Hypothalamus (tissue), 51 donors: ENCODE data around the gene ARRB1.

ENCODE experiments used
- DNase-seq, 51 donors: peaks; one replicate each; lab custom pipeline; 2025; lab: John Stamatoyannopoulos, UW

ARRB1 gene

GRCh38 chr11:75240311-75241035, 111.0 kb downstream of the ARRB1 start, which contains the start of gene TPBGL:
Gene TPBGL, plus strand, starts transcription at chr11:75240774. Its CDS starts 276 bp downstream, at chr11:75241050.
- DNase-seq, result peak in 1 of 51 donors; percentile 17

GRCh38 chr11:75239531-75240290, 111.8 kb downstream of the ARRB1 start:
- DNase-seq, result no peak

GRCh38 chr11:75238595-75239440, 112.6 kb downstream of the ARRB1 start:
- DNase-seq, result no peak

- no peak for DNase-seq
These were observed 114.4 kb downstream of the ARRB1 start for GRCh38 chr11:75237050-75237449.

GRCh38 chr11:75236062-75236461, 115.4 kb downstream of the ARRB1 start:
- no peak for DNase-seq

- peak in 3 of 51 donors; percentile 5 to 18 (median 7) for DNase-seq
These were observed 117.7 kb downstream of the ARRB1 start for GRCh38 chr11:75233754-75234172.

- DNase-seq, result no peak
These were observed 120.8 kb downstream of the ARRB1 start for GRCh38 chr11:75230621-75231020.

GRCh38 chr11:75229466-75229865, 122.0 kb downstream of the ARRB1 start:
- no peak for DNase-seq

GRCh38 chr11:75225794-75226193, 125.7 kb downstream of the ARRB1 start:
- DNase-seq, result no peak

- DNase-seq, result no peak
These were observed 127.4 kb downstream of the ARRB1 start for GRCh38 chr11:75223954-75224643.

GRCh38 chr11:75219869-75220268, 131.6 kb downstream of the ARRB1 start:
- no peak for DNase-seq

GRCh38 chr11:75214843-75215242, 136.6 kb downstream of the ARRB1 start:
- DNase-seq, result no peak

- peak in 22 of 51 donors; percentile 3 to 61 (median 22) for DNase-seq
These were observed 137.0 kb downstream of the ARRB1 start for GRCh38 chr11:75214411-75214821.
